Left cardiac atrium (tissue), 4 donors: ENCODE results near the gene ZIC5. TPM values are rescaled to one million over a fixed set of nuclear protein-coding genes. Genes with fewer than 3 reads are reported as not detected.
A peak's percentile ranks its signal among the peaks of the same experiment; 100 is the strongest.
"Not testable (repeated sequence)": the region's sequence is repeated elsewhere in the genome, so short reads cannot be mapped to it uniquely, and the experiment has no call there.

ENCODE experiments used
- ATAC-seq, 2 donors: fragments of 200-7000 bp; cut with Tn5 transposase; one replicate each; pipeline ENCODE4 v1.9.1; 2020; ENCODE audit warnings: mild to moderate bottlenecking in 2 of 2, moderate library complexity in 2 of 2
- DNase-seq: peaks from one replicate; pipeline ENCODE4 v3.0.0-alpha.2; 2020
- intact Hi-C, 2 donors: fragments of 100-400 bp; cut with DNase I; formaldehyde crosslinking; loops; one replicate each; pipeline versions ENCODE4 v1.14.1 to v1.15.1; 2022 to 2023
- total RNA-seq, 2 donors: library from RNA; stranded (reverse); fragmentation: NEBNext Ultra II Directional; extraction: Animal tissue kit (Norgen Biotek cat#: 25700); gene quantifications; one replicate each; pipeline ENCODE4 v1.2.1, GENCODE V29; 2021
- donor health status: DM: no; HTN: yes; CAD: no.
- donor health status: DM: no; HTN: yes; CAD: no; lungs with severe emphysema.
- donor health status: DM: yes; HTN: yes; CAD: no.
- donor health status: Dilated cardiomyopathy.

The ZIC5 gene
- total RNA-seq, 2 donors from 2014 or later = not detected

DNA sequence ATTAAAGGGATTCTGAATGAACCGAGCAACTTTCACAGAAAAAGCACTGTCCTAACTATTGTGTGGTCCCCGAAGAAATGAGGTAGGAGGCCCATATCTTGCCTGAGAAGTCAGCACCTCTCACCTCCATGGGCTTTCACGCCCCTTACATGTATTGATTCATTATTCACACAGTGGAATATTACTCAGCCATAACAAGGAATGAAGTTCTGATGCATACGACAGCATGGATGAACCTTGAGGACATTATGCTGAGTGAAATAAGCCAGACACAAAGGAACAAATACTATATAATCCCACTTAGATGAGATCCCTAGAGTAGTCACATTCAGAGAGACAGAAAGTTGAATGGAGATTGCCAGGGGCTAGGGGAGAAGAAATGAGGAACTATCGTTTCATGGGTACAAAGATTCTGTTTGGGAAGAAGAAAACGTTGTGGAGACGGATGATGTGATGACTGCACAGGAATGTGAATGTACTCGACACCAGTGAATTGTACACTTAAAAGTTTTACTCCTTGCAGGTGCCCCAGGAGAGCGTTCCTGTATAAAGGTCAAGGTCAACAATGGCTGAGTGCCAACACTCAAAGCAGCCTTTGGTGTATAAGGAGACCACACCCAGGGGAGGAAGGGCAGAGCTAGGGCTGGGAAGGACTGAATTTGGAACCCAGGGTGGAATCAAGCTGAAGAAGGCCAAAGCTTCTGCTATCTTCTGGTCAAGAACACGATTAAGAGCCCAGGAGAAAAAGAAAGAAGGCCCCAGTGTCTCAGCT, 22.5 kb downstream of the ZIC5 start:
- DNase-seq (no peak), ATAC-seq (no peak)
- intact Hi-C loops = no loop called here

DNA sequence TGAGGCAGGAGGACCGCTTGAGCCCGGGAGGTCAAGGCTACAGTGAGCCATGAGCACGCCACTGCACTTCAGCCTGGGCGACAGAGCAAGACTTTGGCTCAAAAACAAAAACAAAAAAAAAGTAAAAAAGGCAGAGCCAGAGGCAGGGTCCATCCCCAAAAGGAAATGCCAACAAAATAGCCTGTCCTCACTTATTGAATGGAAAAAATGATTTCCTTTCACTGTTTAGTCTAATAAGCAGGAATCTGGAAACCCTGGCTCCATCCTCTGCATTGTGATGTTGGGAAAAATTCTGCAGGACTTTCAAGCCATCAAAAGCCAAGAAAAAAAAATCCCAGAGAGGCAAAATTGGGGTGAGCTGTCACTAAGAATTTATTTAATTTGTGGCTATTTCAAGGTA, 23.2 kb downstream of the ZIC5 start:
- no peak for DNase-seq
- ATAC-seq = no peak
- intact Hi-C loops = no loop called here

- ATAC-seq = no peak
- intact Hi-C loops = no loop called here
- no peak for DNase-seq
These were observed 23.9 kb downstream of the ZIC5 start for GRCh38 chr13:99947666-99948065.

GRCh38 chr13:99945515-99945914, 26.1 kb downstream of the ZIC5 start:
- DNase-seq, ATAC-seq, intact Hi-C loops: not testable (repeated sequence)

DNA sequence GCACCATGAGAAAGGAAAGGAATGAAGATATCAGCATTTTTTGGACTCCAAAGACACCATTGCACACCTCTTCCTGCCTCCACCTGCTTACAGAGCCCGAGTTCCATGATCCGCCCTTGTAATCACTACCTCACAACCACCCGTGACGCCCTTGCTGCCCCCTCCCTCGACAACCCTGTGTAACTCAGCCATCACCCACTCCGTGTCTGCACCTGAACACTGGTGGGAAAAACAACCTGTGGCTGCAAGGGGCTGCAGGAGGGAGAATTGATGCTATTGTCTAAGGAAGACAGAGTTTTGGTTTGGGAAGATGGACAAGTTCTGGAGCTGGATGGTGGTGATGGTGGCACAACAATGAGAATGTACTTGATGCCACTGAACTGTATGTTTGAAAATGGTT, 27.0 kb downstream of the ZIC5 start:
- DNase-seq (no peak), ATAC-seq (no peak)
- intact Hi-C loops = no loop called here

DNA sequence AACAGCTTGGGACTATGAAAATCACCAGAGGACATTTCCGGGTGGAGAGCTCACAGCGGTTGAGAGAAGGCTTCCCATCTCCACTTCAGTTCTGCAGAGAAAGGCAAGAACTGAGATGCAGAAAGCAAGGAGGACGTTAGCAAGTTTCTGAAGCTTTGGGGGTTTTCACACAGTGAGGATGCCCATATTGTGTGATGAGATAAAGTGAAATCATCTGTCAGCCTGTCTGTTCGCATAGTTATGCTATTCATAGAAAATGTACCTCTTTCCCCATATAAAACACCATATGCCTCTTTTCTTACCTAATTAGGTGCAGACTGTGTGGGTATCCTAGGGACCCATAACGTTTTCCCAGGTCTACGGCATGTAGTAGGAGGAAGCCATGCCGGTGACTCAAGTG, 27.5 kb downstream of the ZIC5 start:
- intact Hi-C loops = no loop called here
- DNase-seq (no peak), ATAC-seq (no peak)

GRCh38 chr13:99941911-99942310, 29.7 kb downstream of the ZIC5 start:
- no peak for ATAC-seq
- DNase-seq = no peak
- intact Hi-C loops = no loop called here

DNA sequence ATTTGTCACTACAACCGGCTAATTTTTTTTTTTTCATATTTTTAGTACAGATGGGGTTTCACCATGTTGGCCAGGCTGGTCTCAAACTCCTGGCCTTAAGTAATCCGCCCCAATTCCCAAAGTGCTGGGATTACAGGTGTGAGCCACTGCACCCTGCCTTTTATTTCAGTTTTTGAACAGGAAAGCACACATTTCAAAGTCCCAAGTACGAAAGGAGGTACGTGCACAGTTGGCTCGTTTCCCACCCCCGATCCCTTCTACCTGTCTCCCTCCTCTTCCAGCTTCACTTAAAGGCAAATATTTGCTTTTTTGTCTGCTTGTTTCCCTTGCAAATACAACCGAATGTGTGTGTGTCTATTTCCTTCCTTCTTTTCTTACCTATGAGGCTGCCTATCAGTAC, 30.5 kb downstream of the ZIC5 start:
- intact Hi-C loops = no loop called here
- DNase-seq (no peak), ATAC-seq (no peak)

DNA sequence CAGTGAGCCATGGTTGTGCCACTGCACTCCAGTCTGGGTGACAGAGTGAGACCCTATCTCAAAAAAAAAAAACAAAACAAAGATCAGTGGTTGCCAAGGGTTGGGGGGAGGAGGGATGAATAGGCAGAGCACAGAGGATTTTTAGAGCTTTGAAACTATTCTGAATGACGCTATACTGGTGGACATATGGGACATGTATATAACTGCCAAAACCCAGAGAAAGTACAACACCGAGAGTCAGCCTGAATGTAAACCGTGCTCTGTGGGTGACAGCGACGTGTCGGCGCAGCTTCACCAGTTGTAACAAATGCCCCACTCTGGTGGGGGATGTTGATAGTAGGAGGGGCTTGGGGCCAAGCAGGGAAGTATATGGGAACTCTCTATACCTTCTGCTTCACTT, 32.9 kb downstream of the ZIC5 start:
- no peak for ATAC-seq
- intact Hi-C loops = no loop called here
- no peak for DNase-seq

- ATAC-seq = no peak
- DNase-seq = no peak
- intact Hi-C loops = no loop called here
These were observed 35.8 kb downstream of the ZIC5 start for GRCh38 chr13:99935772-99936171.

DNA sequence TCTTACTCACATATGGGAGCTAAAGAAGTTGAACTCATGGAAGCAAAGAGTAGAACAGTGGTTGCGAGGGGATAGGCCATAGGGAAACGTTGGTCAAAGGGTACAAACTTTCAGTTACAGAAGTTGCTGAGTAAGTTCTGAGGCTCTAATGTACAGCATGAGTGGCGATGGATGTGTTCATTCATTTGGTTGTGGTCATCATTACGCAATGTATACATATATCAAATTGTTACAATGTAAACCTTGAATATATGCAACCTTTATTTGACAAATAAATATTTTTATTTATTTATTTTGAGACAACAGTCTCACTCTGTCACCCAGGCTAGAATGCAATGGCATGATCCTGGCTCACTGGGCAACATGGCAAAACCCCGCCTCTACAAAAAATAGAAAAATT, 38.7 kb downstream of the ZIC5 start:
- no peak for ATAC-seq
- DNase-seq = no peak
- intact Hi-C loops = no loop called here

- intact Hi-C loops = no loop called here
- no peak for DNase-seq
- no peak for ATAC-seq
These were observed 40.6 kb downstream of the ZIC5 start for GRCh38 chr13:99930925-99931324.

DNA sequence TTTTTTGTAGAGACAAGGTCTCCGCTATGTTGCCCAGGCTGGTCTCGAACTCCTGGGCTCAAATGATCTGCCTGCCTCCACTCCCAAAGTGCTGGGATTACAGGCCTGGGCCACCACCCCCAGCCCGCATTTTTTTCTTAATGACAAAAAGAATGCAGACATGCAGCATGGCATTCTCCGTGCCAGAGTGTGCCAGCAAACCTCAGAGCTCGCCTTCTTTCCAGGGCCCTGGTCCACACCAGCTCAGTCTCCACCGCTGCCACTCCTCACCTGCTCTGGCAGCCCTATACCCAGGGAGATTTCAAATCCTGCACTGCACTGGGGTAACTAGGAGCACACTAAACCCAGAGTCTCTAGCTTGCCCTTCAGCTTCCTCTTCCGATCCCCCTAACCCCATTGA, 41.7 kb downstream of the ZIC5 start:
- no peak for ATAC-seq

GRCh38 chr13:99926014-99926731, 45.4 kb downstream of the ZIC5 start:
- no peak for DNase-seq
- intact Hi-C loops = no loop called here
- no peak for ATAC-seq

More for the DNA sequence above, 41.7 kb downstream of the ZIC5 start:
- intact Hi-C loops = no loop called here
- DNase-seq = no peak

- ATAC-seq = no peak
- intact Hi-C loops = no loop called here
- DNase-seq = no peak
These were observed 47.5 kb downstream of the ZIC5 start for GRCh38 chr13:99923877-99924582.

- ATAC-seq = no peak
- no peak for DNase-seq
- intact Hi-C loops = no loop called here
These were observed 48.7 kb downstream of the ZIC5 start for GRCh38 chr13:99922631-99923404.

DNA sequence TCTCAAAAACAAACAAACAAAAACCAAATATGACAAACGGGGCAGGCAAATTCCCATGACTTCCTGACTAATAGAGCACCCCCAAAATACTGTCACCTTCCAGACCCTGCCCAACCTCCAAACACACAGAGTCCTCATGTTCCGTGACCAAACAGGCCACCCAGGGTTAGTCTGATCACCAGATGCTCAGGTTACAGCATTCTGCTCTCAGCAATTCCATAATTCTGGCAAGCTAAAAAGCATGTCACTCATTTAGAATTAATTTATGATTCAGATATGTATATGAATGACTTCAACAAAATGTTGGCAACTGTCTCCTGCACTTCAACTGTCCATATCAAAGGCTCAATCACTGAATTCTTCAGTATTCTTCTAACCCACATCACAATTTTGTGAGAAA, 52.4 kb downstream of the ZIC5 start:
- ATAC-seq = no peak
- no peak for DNase-seq
- intact Hi-C loops = loop anchor here (5.0 to 10.0 kb wide), 4 partner anchors 262 to 596 kb away; no protein-coding TSS in a partner anchor

DNA sequence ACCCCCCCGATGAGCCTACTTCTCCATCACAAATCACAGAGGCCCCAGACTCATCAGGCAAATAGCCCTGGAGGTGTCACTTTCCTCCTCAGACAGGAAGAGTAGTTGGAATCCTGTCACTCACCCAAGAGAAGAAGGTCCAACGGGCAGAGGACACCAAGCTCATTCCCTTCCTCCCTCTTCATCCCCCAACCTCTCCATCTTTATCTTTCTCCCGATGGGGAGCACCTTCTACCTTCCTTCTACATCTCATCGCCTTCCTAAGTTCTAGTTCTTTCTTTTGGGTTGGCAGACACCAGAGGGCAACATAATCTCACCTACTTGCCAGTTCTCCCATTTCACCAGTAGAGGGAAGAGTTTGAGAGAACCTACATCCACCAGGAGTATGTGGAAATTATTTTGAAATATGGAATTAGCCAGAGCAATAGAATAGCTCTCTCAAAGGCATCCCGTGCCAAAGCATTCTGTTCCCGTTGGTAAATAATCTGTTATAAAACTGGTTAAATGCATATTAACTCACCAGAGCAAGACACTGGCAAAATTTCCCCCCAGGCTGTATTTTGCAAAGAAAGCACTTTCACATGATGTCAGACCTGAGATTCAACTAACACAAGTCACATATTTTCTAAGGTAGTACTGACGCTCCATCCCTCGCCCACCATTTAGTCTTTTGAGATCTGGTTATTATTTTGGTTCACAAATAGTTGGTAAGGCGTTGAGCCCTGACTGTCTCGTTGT, 55.0 kb downstream of the ZIC5 start:
- ATAC-seq (peak; percentile 65 to 70), DNase-seq (no peak)
- intact Hi-C loops = loop anchor here (2.0 to 10.0 kb wide), 5 partner anchors 259 to 598 kb away; no protein-coding TSS in a partner anchor

DNA sequence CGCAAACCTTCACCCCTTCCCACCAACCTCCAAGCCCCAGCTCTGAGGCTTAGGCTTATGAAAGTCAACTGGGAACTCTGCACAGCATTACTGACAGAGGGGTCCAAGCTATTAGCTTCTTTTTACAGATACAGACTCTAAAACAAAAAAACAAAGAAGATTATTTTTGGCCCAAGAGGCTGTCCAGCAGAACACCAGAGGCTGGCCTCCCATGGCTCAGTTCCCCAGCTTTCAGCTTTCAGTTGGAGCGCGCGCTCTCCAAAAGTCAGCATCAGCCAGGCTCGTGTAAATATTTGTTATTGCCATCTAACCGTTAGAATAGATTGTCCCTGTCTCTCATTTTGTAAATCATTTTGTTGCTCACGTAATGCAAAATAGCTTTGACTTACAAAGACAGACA, 58.4 kb downstream of the ZIC5 start:
- no peak for DNase-seq
- no peak for ATAC-seq
- intact Hi-C loops = loop anchor here in 1 of 2 donors (10.0 kb wide), 2 partner anchors 322 to 602 kb away; no protein-coding TSS in a partner anchor
